Cardiac muscle cell (in vitro differentiated cells and primary cell): ENCODE results near the gene CH25H. TPM values are rescaled to one million over a fixed set of nuclear protein-coding genes. Genes with fewer than 3 reads are reported as not detected.
"Not testable (repeated sequence)": the region's sequence is repeated elsewhere in the genome, so short reads cannot be mapped to it uniquely, and the experiment has no call there.

Experiments
- DNase-seq, 2 donors: peaks; one replicate each; pipeline versions ENCODE4 v3.0.0 to v3.0.0-alpha.2; 2010 to 2017; ENCODE audit warnings: low read depth in 1 of 2, low spot score in 1 of 2
- H3K27ac ChIP-seq: fragments of 200-600 bp; sonication (generic); 2 replicates; pipeline ENCODE4 v1.5.1; 2016
- H3K27me3 ChIP-seq: fragments of 200-600 bp; sonication (generic); 2 replicates; pipeline ENCODE4 v1.6.0; 2016; ENCODE audit warnings: control low read depth
- H3K36me3 ChIP-seq: fragments of 200-600 bp; sonication (generic); 2 replicates; pipeline ENCODE4 v1.5.1; 2016; ENCODE audit warnings: control low read depth
- H3K4me1 ChIP-seq: fragments of 200-600 bp; sonication (generic); 2 replicates; pipeline ENCODE4 v1.8.1; 2017; ENCODE audit warnings: low read depth, mild to moderate bottlenecking, mixed run types
- H3K4me3 ChIP-seq: fragments of 200-600 bp; sonication (generic); 2 replicates; pipeline ENCODE4 v1.5.1; 2016; ENCODE audit warnings: mild to moderate bottlenecking
- H3K9me3 ChIP-seq: fragments of 200-600 bp; sonication (generic); 2 replicates; pipeline ENCODE4 v1.5.1; 2017; ENCODE audit warnings: low read depth, mild to moderate bottlenecking, control low read depth
- CTCF ChIP-seq: IDR thresholded peaks from 2 replicates; pipeline ENCODE4 v1.5.1; 2012; ENCODE audit warnings: low read depth, mild to moderate bottlenecking, low read length
- polyA plus RNA-seq: library from polyadenylated mRNA; unstranded; fragments of >200 nt; fragmentation: Nextera tagmentation; extraction: Ambion mirVana; gene quantifications from 2 replicates; pipeline ENCODE4 v1.2.1, GENCODE V29; 2016
- total RNA-seq: library from RNA; depleted of rRNA; stranded (reverse); fragments of >200 nt; gene quantifications from 2 replicates; pipeline ENCODE4 v1.2.3, GENCODE V29; 2016

The CH25H gene
- total and polyA plus RNA-seq, 2 experiments from 2014 or later: not detected

GRCh38 chr10:89202033-89202425 lies 5.1 kb downstream of the CH25H start:
- no peak for TF ChIP-seq CTCF
- Histone ChIP-seq H3K4me3 (no peak overlapping the region), H3K4me1 (peaks cover 7% of the 10 kb centered on the region), H3K9me3 (no peaks in the 10 kb centered on the region), H3K27me3 (peaks cover 64% of the 10 kb centered on the region), H3K36me3 (no peaks in the 10 kb centered on the region), H3K27ac (no peak overlapping the region)
- no peak for DNase-seq

GRCh38 chr10:89201345-89202032 lies 5.6 kb downstream of the CH25H start:
- Histone ChIP-seq H3K4me1 (peaks cover 1% of the 10 kb centered on the region), H3K36me3 (no peaks in the 10 kb centered on the region), H3K9me3 (no peaks in the 10 kb centered on the region), H3K27me3 (peaks cover 59% of the 10 kb centered on the region), H3K4me3 (no peak overlapping the region), H3K27ac (no peak overlapping the region)
- no peak for DNase-seq
- TF ChIP-seq CTCF: no peak

- TF ChIP-seq CTCF: no peak
- H3K36me3 ChIP-seq: no peaks in the 10 kb centered on the region
- no peak overlapping the region for H3K27ac ChIP-seq
- no peaks in the 10 kb centered on the region for H3K9me3 ChIP-seq
- no peak overlapping the region for H3K4me3 ChIP-seq
- peaks cover 19% of the 10 kb centered on the region for H3K27me3 ChIP-seq
- no peaks in the 10 kb centered on the region for H3K4me1 ChIP-seq
- DNase-seq: no peak
Observed at GRCh38 chr10:89197473-89197872, 9.6 kb downstream of the CH25H start.

GRCh38 chr10:89191301-89191700 lies 15.8 kb downstream of the CH25H start:
- H3K9me3 ChIP-seq, H3K4me1 ChIP-seq, H3K27me3 ChIP-seq, DNase-seq, H3K27ac ChIP-seq, H3K4me3 ChIP-seq, H3K36me3 ChIP-seq: not testable (repeated sequence)

GRCh38 chr10:89189211-89189734 lies 17.8 kb downstream of the CH25H start:
- DNase-seq: no peak

More at GRCh38 chr10:89189211-89189734, 17.8 kb downstream of the CH25H start:
- Histone ChIP-seq H3K9me3 (no peaks in the 10 kb centered on the region), H3K4me3 (no peak overlapping the region), H3K4me1 (no peaks in the 10 kb centered on the region), H3K27ac (no peak overlapping the region), H3K36me3 (no peaks in the 10 kb centered on the region), H3K27me3 (no peaks in the 10 kb centered on the region)
- TF ChIP-seq CTCF: no peak
